Measurements from ENCODE around the gene PRDM5.

PRDM5 gene

GRCh38 chr4:120819805-120820437, 102.6 kb downstream of the PRDM5 start:
- DNase-seq (ENCODE audit: low read depth), result no peak

GRCh38 chr4:120816296-120816965, 106.1 kb downstream of the PRDM5 start:
- DNase-seq (ENCODE audit: low read depth), result no peak

GRCh38 chr4:120815361-120815760, 107.2 kb downstream of the PRDM5 start:
- no peak for DNase-seq (ENCODE audit: low read depth)

GRCh38 chr4:120814886-120815285, 107.6 kb downstream of the PRDM5 start:
- no peak for DNase-seq (ENCODE audit: low read depth)

- DNase-seq (ENCODE audit: low read depth), result no peak
These were observed 110.3 kb downstream of the PRDM5 start for GRCh38 chr4:120812216-120812615.

GRCh38 chr4:120809518-120809917, 113.0 kb downstream of the PRDM5 start:
- DNase-seq (ENCODE audit: low read depth), result no peak

- no peak for DNase-seq (ENCODE audit: low read depth)
These were observed 113.9 kb downstream of the PRDM5 start for GRCh38 chr4:120808475-120809141.

- DNase-seq (ENCODE audit: low read depth), result no peak
These were observed 121.3 kb downstream of the PRDM5 start for GRCh38 chr4:120801137-120801758.

GRCh38 chr4:120798570-120798969, 124.0 kb downstream of the PRDM5 start:
- DNase-seq (ENCODE audit: low read depth), result no peak

- DNase-seq (ENCODE audit: low read depth), result no peak
These were observed 126.3 kb downstream of the PRDM5 start for GRCh38 chr4:120796271-120796670.

GRCh38 chr4:120785202-120785601, 137.3 kb downstream of the PRDM5 start:
- no peak for DNase-seq (ENCODE audit: low read depth)

GRCh38 chr4:120777459-120777858, 145.1 kb downstream of the PRDM5 start:
- no peak for DNase-seq (ENCODE audit: low read depth)

- no peak for DNase-seq (ENCODE audit: low read depth)
These were observed 147.1 kb downstream of the PRDM5 start for GRCh38 chr4:120775431-120775830.

- no peak for DNase-seq (ENCODE audit: low read depth)
These were observed 148.9 kb downstream of the PRDM5 start for GRCh38 chr4:120773641-120774040.

- no peak for DNase-seq (ENCODE audit: low read depth)
These were observed 150.6 kb downstream of the PRDM5 start for GRCh38 chr4:120771907-120772306.

- DNase-seq (ENCODE audit: low read depth), result no peak
These were observed 151.6 kb downstream of the PRDM5 start for GRCh38 chr4:120770897-120771296.

GRCh38 chr4:120769227-120769626, 153.3 kb downstream of the PRDM5 start:
- no peak for DNase-seq (ENCODE audit: low read depth)

GRCh38 chr4:120765260-120765680, 157.3 kb downstream of the PRDM5 start:
- DNase-seq (ENCODE audit: low read depth), result no peak

- DNase-seq (ENCODE audit: low read depth), result no peak
These were observed 158.9 kb downstream of the PRDM5 start for GRCh38 chr4:120763650-120764049.

GRCh38 chr4:120761070-120761469, 161.5 kb downstream of the PRDM5 start:
- no peak for DNase-seq (ENCODE audit: low read depth)

- DNase-seq (ENCODE audit: low read depth), result no peak
These were observed 162.5 kb downstream of the PRDM5 start for GRCh38 chr4:120760047-120760446.

- no peak for DNase-seq (ENCODE audit: low read depth)
These were observed 166.7 kb downstream of the PRDM5 start for GRCh38 chr4:120755864-120756263.

GRCh38 chr4:120754590-120754989, 167.9 kb downstream of the PRDM5 start:
- DNase-seq (ENCODE audit: low read depth), result no peak
